T47D (cell line): ENCODE results near the gene KCNJ6.
"Not testable (repeated sequence)": the region's sequence is repeated elsewhere in the genome, so short reads cannot be mapped to it uniquely, and the experiment has no call there.

Experiments used
- DNase-seq, 2 experiments: peaks; one replicate each; pipeline versions ENCODE4 v3.0.0 to v3.0.0-alpha.2; 2011 to 2012; ENCODE audit warnings: low read depth in 1 of 2, low spot score in 1 of 2
- JUND ChIP-seq: IDR thresholded peaks from 2 replicates; pipeline ENCODE4 v1.6.1; 2012; ENCODE audit warnings: low read depth
- in situ Hi-C: cut with HindIII; loops from 2 replicates; pipeline ENCODE4 v1.10.0; 2016; ENCODE audit warnings: low sequenced_read_pairs, low pct_unique_long_range_greater_than_20kb

Gene KCNJ6

DNA sequence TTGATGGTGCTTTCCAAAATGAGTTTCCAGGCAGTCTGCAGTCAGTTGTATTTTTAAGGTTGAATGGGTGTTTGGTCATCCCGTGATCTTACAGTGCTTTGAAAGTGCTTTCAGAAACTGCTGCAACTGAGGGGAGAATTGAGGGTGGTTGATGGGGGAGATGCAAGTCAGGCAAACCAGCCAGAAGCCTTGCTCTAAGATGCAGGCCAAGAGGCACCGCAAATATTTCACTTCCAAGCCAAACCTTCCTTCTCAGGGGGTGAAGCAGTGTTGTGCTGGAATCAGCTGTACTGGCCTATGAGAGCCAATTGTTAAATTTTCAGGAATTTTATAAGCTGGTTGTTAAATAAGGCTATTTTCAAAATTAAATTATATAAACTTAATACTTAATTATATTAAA lies 151.6 kb downstream of the KCNJ6 start:
- no peak for TF ChIP-seq JUND
- DNase-seq: no peak
- in situ Hi-C loops: no loop called here

DNA sequence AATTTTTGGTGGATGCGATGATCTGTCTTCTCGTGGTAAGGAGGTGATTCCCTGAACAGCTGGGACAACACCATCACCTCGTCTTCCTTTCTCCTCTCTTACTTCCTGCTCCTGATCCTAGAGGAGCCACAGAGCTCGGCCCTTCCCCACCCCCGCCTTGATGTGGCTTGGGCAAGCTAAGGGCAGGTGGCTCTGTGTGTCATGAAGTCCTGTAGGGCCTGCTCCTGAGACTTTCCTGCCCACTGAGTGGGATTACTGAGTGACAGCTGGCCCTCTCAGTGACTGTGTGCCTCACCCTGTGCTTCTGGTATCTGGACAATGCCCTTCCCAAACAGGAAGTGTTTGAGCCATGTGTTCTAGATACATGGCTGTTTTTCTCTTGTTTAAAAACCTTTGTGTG lies 153.0 kb downstream of the KCNJ6 start:
- no peak for TF ChIP-seq JUND
- in situ Hi-C loops: no loop called here
- DNase-seq: no peak

DNA sequence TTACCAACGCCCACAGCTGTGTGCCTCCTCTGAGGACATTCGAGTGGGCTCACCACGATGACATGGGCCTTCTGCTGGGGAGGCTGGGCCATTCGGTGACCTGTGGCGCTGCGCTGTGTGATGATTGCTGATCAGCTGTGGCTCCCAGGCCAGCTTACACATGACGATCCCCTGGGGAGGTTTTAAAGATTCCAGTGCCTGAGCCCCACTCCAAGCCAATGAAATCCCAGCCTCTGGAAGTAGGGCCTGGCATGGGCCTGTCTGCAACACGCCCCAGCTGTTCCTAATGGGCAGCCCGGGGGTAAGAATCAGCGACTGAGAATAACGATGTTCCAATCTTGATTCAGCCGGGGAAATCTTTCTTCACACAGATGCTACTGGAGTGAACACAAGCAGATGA lies 153.7 kb downstream of the KCNJ6 start:
- in situ Hi-C loops: no loop called here
- no peak for DNase-seq
- no peak for TF ChIP-seq JUND

DNA sequence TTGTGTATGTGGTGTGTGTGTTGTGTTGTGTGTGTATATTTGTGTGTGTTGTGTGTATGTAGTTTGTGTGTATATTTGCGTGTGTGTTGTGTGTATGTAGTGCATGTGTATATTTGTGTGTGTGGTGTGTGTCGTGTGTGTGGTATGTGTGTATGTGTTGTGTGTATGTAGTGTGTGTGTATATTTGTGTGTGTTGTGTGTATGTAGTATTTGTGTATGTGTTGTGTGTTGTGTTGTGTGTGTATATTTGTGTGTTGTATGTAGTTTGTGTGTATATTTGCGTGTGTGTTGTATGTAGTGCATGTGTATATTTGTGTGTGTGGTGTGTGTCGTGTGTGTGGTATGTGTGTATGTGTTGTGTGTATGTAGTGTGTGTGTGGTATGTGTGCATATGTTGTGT lies 154.9 kb downstream of the KCNJ6 start:
- in situ Hi-C loops, DNase-seq: not testable (repeated sequence)

DNA sequence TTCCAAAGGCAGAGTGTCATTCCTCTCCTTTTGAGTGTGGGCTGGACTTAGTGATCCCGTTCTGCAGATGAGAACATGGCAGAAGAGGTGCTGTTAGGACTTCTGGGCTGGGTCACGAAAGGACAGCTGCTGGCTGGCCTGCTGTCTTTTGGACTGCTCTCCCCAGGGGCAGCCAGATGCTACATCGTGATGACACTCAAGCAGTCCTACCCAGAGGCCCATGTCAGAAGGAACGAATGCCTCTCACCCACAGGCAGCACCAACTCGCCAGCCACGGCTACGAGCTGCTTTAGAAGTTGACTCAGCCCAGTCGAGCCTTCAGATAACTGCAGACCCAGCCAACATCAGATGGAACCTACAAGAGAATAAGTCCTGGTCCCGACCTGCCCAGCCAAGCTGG lies 156.5 kb downstream of the KCNJ6 start:
- in situ Hi-C loops: no loop called here

DNA sequence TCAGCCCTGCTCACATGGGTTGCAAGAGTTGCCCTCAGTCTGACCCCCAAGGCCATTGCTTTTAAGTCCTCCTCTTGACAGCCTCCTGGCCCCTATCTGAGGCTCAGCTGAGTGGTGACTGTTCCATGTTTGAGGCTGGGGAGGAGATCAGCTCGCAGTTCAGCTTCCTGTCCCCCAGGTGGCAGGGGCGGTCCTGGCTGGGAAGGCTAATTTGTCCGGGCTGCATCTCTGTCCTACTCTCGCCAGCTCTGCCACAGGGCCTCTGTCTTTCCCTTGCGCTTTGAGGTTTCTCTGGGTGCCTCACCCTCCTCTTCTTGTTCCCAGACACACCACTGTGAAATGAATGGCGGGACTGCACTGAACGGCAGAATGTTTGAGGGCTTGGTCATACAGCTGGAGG lies 157.3 kb downstream of the KCNJ6 start:
- TF ChIP-seq JUND: no peak
- in situ Hi-C loops: no loop called here
- DNase-seq: peak; percentile 44 to 46

More for the DNA sequence above, 156.5 kb downstream of the KCNJ6 start:
- DNase-seq: no peak
- TF ChIP-seq JUND: no peak

DNA sequence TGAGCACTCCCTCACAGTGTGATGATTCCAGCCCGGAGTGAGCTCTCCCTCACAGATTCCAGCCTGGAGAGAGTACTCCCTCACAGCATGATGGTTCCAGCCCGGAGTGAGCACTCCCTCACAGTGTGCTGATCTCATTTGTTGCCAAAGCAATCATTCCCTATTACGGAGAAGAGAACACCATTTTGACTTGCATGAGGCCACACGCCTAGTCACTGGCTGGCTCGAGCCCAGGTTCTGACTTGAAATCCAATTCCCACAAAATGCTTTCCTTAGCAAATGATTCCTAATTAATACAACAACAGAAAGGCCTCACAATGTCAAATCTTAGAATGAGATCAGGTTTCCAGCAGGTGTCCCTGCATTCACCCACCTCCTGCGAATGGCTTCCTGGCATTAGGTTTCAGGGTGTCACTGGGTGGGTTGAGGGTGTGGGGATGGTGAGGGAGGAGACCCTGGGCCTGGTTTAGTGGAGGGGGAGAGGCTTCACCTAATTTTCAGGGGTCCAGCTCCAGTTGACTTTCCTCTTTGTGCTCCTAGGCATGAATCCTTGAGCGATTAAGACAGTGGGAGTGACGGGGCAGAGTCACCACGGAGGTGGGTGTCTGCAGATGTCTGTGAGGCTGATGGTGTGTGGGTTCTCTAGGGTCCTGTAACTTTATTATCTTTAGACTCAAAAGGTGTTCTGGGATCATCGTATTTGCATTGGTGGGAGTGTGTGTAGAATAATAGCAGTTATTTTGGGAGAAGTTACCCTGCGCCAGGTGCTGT lies 158.5 kb downstream of the KCNJ6 start:
- in situ Hi-C loops: no loop called here
- no peak for DNase-seq
- no peak for TF ChIP-seq JUND

DNA sequence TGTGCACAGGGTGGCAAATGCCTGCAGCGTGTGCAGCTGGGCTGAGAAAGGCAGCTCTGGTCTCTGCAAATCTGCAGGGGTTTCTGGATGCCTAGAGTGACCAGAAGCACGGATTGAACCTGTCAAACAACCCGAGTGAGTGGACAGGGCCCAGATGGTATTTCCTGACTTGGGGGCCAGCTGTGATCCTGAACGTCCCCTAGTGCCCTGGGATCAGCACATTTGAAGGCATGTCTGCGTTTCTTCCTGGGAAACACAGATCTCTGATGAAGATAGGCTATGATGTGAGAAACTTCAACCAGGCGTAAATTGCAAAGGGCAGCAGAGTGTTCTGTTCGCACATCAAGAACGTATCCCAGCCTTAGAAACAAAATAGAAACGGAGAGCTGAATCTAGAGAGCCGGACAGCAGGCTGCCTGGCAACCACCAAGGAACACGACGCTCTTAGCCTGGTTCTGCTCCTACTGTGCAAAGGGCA lies 163.1 kb downstream of the KCNJ6 start:
- in situ Hi-C loops: no loop called here
- no peak for DNase-seq
- TF ChIP-seq JUND: no peak

DNA sequence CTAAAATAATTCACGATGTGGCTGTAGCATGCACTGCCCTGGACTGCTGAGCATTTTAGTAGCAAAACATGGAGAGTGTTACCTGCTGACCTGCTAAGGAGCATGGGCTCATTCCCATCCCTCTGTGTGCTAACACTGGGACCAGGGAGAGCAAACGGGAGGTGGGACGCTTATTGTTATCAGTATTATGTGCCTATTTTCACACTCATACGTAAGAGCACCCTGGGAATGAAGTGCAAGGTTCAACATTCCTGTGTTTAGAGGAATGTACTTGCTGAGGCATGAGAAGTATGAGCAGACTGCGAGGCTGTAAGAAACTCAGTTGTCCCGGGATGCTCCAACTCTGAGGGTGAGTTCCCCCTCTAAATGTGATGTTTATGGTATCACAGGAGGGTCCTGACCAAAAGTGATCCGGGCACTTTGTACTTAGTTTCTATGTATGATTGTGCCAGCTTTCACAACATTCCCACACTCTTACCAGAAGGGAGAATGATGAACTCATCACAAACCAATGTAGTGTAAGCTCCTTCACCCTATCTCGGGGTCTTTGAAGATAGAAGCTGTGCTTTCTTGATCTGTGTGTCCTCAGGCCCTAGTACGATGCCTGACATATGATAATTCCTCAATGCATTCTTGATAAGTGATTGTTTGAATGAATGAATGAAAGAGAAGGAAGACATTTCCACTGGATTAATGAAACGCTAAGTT lies 164.8 kb downstream of the KCNJ6 start:
- TF ChIP-seq JUND: no peak
- in situ Hi-C loops: no loop called here
- DNase-seq: no peak

DNA sequence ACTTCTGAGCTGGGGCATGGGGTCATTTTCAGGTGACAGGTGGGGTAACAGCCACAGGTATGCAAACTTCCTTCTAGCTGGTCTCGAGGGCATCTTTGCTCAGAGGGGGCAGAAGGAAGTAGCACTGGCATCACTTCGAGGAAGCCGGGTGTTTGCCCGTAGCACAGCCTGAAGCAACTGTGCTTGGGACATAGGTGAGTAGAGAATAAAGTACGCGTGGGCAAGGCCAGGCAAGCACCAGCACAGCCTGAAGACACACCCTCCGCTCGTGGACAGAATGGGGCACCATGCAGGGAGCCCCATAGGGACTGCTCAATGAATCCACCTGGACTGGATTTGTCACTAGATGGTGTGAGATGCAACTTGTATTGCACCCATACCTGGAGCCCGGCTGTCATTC lies 167.1 kb downstream of the KCNJ6 start:
- TF ChIP-seq JUND: no peak
- no peak for DNase-seq
- in situ Hi-C loops: no loop called here

DNA sequence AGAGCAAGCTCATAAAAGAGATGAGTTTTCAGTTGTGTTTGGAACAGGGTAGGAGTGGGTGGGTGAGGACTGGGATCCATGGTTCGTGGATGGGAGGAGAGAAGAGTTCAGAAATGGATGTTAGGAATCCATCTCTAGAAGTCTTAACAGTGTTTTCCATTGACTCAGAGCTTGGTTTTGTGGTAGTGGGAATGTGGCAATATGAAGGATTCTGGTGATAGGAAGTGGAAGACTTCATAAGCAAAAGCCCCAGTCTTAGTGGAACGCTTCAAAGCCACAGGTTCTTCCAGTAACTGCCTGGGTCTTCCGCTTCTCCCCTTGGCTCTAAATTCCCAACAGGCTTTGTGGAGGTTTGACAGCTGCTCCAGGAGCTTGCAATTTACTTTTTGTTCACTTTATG lies 167.9 kb downstream of the KCNJ6 start:
- no peak for TF ChIP-seq JUND
- in situ Hi-C loops: no loop called here
- no peak for DNase-seq

DNA sequence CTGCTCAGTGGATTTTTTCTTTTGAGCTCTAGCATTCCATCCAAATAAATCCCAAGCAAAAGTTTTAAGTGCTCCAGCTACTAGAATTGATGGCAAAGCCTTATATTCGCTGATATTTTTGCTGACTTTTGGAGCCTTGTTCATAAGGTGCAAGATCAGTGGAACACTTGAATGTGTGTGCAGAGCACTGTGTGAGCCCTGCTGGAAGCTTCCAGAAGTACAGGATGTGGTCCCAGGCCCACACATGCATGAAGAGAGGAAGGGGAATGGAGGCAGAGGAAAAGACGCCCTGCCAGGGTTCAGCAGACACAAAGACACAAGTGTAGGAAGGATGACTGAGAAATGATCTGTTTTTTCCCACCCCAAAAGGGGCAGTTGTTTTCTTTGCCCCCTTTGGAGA lies 169.4 kb downstream of the KCNJ6 start:
- TF ChIP-seq JUND: no peak
- in situ Hi-C loops: no loop called here
- no peak for DNase-seq

DNA sequence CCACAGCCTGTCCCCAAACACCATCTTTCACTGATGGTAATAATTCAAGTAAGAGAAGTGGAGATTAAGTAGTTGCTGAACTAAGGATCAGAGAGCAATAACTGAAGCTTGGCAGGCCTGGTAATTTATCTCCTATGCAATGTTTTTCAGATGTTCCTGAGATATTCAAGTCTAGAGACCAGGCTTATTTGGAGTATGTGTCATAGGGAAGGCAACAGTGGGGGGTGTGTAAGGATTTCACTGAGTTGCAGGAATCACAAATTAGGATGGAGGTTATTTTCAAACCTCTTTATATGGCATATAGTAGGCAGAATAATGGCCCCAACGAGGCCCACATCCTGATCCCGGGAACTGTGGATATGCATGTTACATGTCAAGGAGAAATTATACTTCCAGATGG lies 171.7 kb downstream of the KCNJ6 start:
- in situ Hi-C loops: no loop called here
- no peak for DNase-seq
- TF ChIP-seq JUND: no peak
